Right lobe of liver (tissue), 4 donors: ENCODE results near the gene RALGAPA2.

ENCODE experiments used
- POLR2A ChIP-seq: fragments of 450-650 bp; IDR thresholded peaks from one replicate; pipeline ENCODE4 v1.6.1; 2017; ENCODE audit warnings: antibody characterized with exemption, mild to moderate bottlenecking
- TF ChIP-seq, protein P1 (sequence below), 4 donors: fragments of 200-600 bp in 3 of 4; fragments of 450-650 bp in 1 of 4; IDR thresholded peaks; one replicate each; pipeline versions ENCODE4 v1.5.1 to v1.8.0; 2016 to 2022; ENCODE audit warnings: antibody characterized with exemption in 4 of 4, mild to moderate bottlenecking in 2 of 4
- donor health status: DM: no; HTN: no; CAD: no.
- donor health status: DM: no; HTN: no; CAD: no.
- donor health status: DM: no; HTN: yes; CAD: no.

GRCh38 chr20:20706285-20706684, 6.2 kb downstream of the RALGAPA2 start:
- TF ChIP-seq POLR2A, result no peak
- TF ChIP-seq, protein P1, sequence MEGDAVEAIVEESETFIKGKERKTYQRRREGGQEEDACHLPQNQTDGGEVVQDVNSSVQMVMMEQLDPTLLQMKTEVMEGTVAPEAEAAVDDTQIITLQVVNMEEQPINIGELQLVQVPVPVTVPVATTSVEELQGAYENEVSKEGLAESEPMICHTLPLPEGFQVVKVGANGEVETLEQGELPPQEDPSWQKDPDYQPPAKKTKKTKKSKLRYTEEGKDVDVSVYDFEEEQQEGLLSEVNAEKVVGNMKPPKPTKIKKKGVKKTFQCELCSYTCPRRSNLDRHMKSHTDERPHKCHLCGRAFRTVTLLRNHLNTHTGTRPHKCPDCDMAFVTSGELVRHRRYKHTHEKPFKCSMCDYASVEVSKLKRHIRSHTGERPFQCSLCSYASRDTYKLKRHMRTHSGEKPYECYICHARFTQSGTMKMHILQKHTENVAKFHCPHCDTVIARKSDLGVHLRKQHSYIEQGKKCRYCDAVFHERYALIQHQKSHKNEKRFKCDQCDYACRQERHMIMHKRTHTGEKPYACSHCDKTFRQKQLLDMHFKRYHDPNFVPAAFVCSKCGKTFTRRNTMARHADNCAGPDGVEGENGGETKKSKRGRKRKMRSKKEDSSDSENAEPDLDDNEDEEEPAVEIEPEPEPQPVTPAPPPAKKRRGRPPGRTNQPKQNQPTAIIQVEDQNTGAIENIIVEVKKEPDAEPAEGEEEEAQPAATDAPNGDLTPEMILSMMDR (IDR thresholded peaks at IDR 0.05), result no peak
